Stimulated activated CD4-positive, alpha-beta T cell treated with anti-CD3 and anti-CD28 coated beads, TNF-alpha, amount 100 ng/mL, for 48 hours (primary cell): ENCODE results near the gene AKAP3.

ENCODE experiments used
- DNase-seq, 3 donors: peaks; one replicate each; pipeline ENCODE4 v3.0.0-alpha.2; 2020; ENCODE audit warnings: low read depth in 3 of 3

Gene AKAP3

DNA sequence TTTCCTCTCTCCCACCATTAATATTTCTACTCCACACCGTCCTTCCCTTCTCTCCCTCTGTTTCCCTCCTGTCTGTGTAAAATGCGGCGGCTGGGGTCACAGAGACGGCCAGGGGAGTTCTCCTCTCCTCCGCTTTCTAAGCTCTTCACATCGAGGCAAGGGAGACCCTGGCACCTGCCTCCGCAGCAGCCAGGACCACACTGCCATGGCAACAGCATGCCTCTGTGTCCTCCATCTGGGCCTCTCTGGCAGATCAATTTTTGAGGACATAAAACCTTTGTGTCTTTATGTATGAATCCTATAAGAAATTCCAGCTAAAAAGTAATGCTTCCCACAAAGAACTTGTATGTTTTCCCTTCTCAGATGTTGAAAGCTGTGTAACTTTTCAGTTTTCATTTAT is 45.4 kb downstream of the AKAP3 start:
- DNase-seq, result no peak

- DNase-seq, result no peak
These were observed 53.0 kb downstream of the AKAP3 start for GRCh38 chr12:4595881-4596280.

- DNase-seq, result no peak
These were observed 57.6 kb downstream of the AKAP3 start for GRCh38 chr12:4591180-4591687.

DNA sequence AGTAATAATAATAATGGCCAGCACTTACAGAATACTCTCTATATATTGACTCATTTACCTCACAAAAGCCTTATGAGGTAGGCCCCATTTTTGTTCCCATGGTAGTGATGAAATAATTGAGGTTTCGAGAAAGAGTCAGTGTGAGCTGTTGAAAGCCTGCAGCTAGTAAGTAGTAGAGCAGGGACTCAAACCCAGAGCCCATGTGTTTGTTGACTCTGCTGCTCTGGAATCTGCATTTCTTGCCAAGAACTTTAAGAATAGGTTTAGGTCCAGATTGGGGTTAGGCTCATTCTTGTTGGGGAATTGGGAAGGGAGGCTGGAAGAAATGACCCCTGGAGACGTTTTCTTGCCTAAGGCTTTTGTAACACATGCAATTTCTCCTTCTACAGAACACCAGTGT is 58.9 kb downstream of the AKAP3 start:
- DNase-seq, result no peak

DNA sequence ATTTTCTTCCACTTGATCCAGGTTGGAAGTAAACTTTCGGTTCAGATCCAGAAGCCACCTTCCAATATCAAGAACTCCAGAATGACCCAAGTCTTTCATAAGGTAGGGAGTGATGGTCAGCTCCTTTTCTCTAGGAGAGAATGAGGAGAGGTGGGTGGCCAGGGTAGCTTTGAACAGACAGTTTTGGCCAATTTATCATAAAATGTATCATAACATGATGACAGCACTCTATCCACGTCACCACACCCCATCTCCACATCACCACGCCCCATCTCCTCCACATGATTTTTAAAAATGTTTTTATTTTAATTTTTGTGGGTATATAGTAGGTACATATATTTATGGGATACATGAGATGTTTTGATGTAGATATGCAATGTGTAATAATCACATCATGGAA is 59.9 kb downstream of the AKAP3 start:
- DNase-seq, result no peak

DNA sequence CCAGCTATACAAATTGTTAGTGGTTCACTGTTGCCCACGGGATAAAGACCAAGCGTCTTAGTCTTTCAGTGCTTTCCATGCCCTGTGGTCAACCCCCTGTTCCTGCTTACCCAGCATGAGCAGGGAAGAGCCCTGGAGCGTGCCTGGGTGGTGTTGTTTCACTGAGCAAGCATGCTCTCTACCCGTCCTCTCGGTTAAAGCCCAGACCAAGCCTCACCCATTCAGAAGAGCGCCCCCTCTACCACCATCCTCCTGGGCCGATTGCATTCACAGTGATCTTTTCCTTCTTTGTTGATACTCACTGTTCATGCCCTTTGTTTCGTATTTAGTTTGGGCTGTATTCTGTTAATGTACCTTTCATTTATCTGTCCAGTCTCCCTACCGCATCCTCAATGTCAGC is 61.7 kb downstream of the AKAP3 start:
- DNase-seq, result no peak

DNA sequence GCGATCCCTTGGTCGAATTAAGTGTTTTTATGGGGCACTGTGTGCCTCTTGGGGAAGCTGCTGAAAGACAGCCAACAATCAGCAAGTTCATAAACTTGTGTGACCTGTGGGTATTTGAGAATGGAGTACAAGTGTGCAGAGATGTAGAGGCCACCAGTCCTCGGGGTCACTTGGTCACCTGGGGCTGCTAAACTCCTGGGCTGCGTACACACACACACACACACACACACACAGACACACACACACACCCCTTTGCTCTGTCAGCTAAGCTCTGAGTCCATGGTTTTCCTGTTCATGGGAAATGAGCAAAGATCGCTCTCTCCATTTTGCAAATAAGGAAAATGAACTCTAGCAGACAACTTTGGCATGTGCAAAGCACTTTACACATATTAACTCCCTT is 62.4 kb downstream of the AKAP3 start:
- no peak for DNase-seq

DNA sequence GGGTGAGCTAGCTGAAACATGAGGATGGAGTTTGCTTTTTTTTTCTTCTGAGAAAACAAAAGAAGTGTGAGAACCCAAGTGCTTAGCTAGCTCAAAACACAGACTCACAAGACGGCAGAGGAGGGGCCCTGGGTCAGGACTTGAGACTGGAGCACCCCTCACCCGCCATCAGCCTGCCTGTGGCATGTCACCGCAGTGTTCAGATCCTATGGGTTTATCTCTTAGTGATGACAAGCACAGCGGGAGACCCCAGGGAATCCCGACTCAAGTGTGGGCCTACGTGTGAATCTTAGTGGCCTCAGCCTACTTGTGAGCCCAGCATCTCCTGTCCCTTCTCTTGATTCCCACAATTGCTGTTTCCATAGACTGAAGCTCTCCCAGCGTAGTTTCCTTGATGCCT is 64.0 kb downstream of the AKAP3 start:
- DNase-seq, result no peak

DNA sequence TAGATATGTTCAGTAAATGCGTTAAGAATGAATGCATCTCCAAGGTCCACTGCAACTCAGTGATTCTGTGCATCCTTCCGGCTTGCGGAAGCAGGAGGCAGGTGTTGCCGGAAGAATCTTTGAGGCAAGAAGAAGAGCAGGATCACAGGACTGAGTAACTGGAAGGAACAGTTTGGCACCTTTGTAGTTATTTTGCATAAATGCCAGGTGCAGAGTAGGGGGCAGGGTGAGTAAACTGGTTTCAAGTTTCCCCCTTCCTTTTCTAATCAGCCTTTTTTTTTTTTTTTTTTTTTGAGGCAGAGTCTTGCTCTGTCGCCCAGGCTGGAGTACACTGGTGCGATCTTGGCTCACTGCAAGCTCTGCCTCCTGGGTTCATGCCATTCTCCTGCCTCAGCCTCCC is 64.6 kb downstream of the AKAP3 start:
- DNase-seq, result no peak

- no peak for DNase-seq
These were observed 68.6 kb downstream of the AKAP3 start for GRCh38 chr12:4580281-4580688.

GRCh38 chr12:4579305-4580102 is 69.3 kb downstream of the AKAP3 start:
- no peak for DNase-seq

- DNase-seq, result no peak
These were observed 76.2 kb downstream of the AKAP3 start for GRCh38 chr12:4572680-4573079.

GRCh38 chr12:4569261-4569660 is 79.6 kb downstream of the AKAP3 start:
- DNase-seq, result no peak

- DNase-seq, result no peak
These were observed 81.6 kb downstream of the AKAP3 start for GRCh38 chr12:4567073-4567881.

DNA sequence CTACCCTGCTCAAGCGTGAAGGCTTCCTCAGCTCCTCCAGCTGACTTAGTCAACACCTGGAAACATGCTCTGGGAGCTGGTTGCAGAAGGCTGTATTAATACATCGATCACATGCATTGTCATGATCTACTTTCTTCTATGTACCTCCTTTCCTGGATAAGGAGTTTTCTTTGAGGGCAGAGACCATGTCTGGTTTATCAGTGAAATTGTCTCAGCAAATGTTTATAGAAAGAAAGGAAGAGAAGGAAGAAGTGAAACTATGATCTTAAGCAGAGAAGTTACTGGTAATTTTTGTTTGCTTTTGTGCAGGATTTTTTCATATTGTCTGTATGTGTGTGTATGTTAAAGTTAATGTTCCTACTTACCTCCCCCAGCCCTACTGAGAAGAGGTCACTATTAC is 82.4 kb downstream of the AKAP3 start:
- no peak for DNase-seq
